Fibroblast of lung (primary cell): ENCODE results near the gene KMT2D. TPM values are rescaled to one million over a fixed set of nuclear protein-coding genes. Genes with fewer than 3 reads are reported as not detected.

Source experiments
- DNase-seq, 2 donors: peaks; one replicate each; pipeline versions ENCODE4 v3.0.0 to v3.0.0-alpha.2; 2010; ENCODE audit warnings: low read depth in 2 of 2
- H2AFZ ChIP-seq: 2 replicates; pipeline ENCODE4 v1.5.1; 2012; ENCODE audit warnings: low read length, control low read depth, inconsistent platforms
- H3K27ac ChIP-seq: 2 replicates; pipeline ENCODE4 v1.5.1; 2011; ENCODE audit warnings: low read length, control low read depth; ENCODE audit not compliant: insufficient read depth
- H3K27me3 ChIP-seq: 2 replicates; pipeline ENCODE4 v1.5.1; 2011; ENCODE audit warnings: mild to moderate bottlenecking, low read length; ENCODE audit not compliant: control insufficient read depth, insufficient read depth
- H3K36me3 ChIP-seq: 2 replicates; pipeline ENCODE4 v1.5.1; 2011; ENCODE audit warnings: low read length; ENCODE audit not compliant: control insufficient read depth, insufficient read depth
- H3K4me1 ChIP-seq: 2 replicates; pipeline ENCODE4 v1.5.1; 2011; ENCODE audit warnings: low read length; ENCODE audit not compliant: control insufficient read depth, insufficient read depth; ENCODE audit errors: extremely low read depth
- H3K4me2 ChIP-seq: 2 replicates; pipeline ENCODE4 v1.5.1; 2011; ENCODE audit warnings: low read length, control low read depth; ENCODE audit not compliant: insufficient read depth; ENCODE audit errors: extremely low read depth
- H3K4me3 ChIP-seq, 4 experiments: fragments of 200-600 bp in 1 of 4; sonication (generic) in 1 of 4; replicated peaks in 1 of 4; 2 replicates each; pipeline ENCODE4 v1.5.1; 2011 to 2016; ENCODE audit warnings: low read length in 4 of 4, low read depth in 3 of 4, mild to moderate bottlenecking in 3 of 4, control low read depth in 2 of 4, inconsistent platforms in 1 of 4, mixed read lengths in 1 of 4; ENCODE audit not compliant: insufficient read depth in 1 of 4; ENCODE audit errors: control extremely low read depth in 1 of 4
- H3K79me2 ChIP-seq: 2 replicates; pipeline ENCODE4 v1.5.1; 2012; ENCODE audit warnings: mild to moderate bottlenecking, low read length, inconsistent platforms; ENCODE audit not compliant: control insufficient read depth, insufficient read depth
- H3K9ac ChIP-seq: 2 replicates; pipeline ENCODE4 v1.5.1; 2011; ENCODE audit warnings: mild to moderate bottlenecking, low read length, control low read depth; ENCODE audit not compliant: insufficient read depth
- H3K9me3 ChIP-seq: 2 replicates; pipeline ENCODE4 v1.5.1; 2012; ENCODE audit warnings: low read depth, low read length; ENCODE audit not compliant: control insufficient read depth, insufficient read depth
- H4K20me1 ChIP-seq: 2 replicates; pipeline ENCODE4 v1.5.1; 2011; ENCODE audit warnings: low read length; ENCODE audit not compliant: control insufficient read depth, insufficient read depth; ENCODE audit errors: extremely low read depth
- CTCF ChIP-seq, 2 donors: IDR thresholded peaks in 1 of 2; conservative IDR thresholded peaks in 1 of 2; 1 replicate in 1 of 2; 2 replicates in 1 of 2; pipeline ENCODE4 v1.5.1; 2011 to 2012; ENCODE audit warnings: low read length in 2 of 2, control low read depth in 1 of 2, inconsistent platforms in 1 of 2, low read depth in 1 of 2, mild to moderate bottlenecking in 1 of 2
- EZH2 ChIP-seq: IDR thresholded peaks from 2 replicates; pipeline ENCODE4 v1.5.1; 2012; ENCODE audit warnings: low read length, control low read depth, mild to moderate bottlenecking; ENCODE audit errors: missing control alignments
- polyA plus RNA-seq, 2 donors: library from polyadenylated mRNA; depleted of rRNA in 1 of 2; stranded (reverse) in 1 of 2; unstranded in 1 of 2; fragments of >200 nt; gene quantifications; 2 replicates each; pipeline ENCODE4 v1.2.1, GENCODE V29; 2011 to 2012; ENCODE audit warnings: missing spikeins in 1 of 2
- total RNA-seq: library from RNA; depleted of rRNA; stranded (reverse); fragments of >200 nt; gene quantifications from 2 replicates; pipeline ENCODE4 v1.2.1, GENCODE V29; 2014

The KMT2D gene
- total and polyA plus RNA-seq, 2 donors (not counting 1 experiment from before 2014, with no cell fraction given), result 7.3 to 33.0 TPM

GRCh38 chr12:49028666-49029275, 31.8 kb downstream of the KMT2D start:
- Histone ChIP-seq H2AFZ (no peak overlapping the region), H3K79me2 (no peaks in the 10 kb centered on the region), H3K27me3 (no peaks in the 10 kb centered on the region), H4K20me1 (no peaks in the 10 kb centered on the region), H3K36me3 (peaks cover 39% of the 10 kb centered on the region), H3K4me2 (no peak overlapping the region), H3K4me1 (no peaks in the 10 kb centered on the region), H3K9me3 (no peaks in the 10 kb centered on the region), H3K4me3 (no peak overlapping the region), H3K9ac (no peak overlapping the region), H3K27ac (no peak overlapping the region)
- TF ChIP-seq CTCF (conservative IDR thresholded peaks at IDR 0.05 in 1 of 2, IDR thresholded peaks at IDR 0.05 in 1 of 2; ENCODE audit: low read depth in 1 of 2, low read length in 2 of 2) (no peak), EZH2 (no peak)
- no peak for DNase-seq

GRCh38 chr12:49027846-49028555, 32.6 kb downstream of the KMT2D start:
- H3K79me2 ChIP-seq, result no peaks in the 10 kb centered on the region
- H3K4me3 ChIP-seq, result no peak overlapping the region
- no peak for TF ChIP-seq EZH2
- TF ChIP-seq CTCF (conservative IDR thresholded peaks at IDR 0.05 in 1 of 2, IDR thresholded peaks at IDR 0.05 in 1 of 2; ENCODE audit: low read depth in 1 of 2, low read length in 2 of 2), result no peak
- H3K4me1 ChIP-seq, result no peaks in the 10 kb centered on the region
- no peaks in the 10 kb centered on the region for H3K9me3 ChIP-seq
- H3K27ac ChIP-seq, result no peak overlapping the region
- H3K27me3 ChIP-seq, result no peaks in the 10 kb centered on the region
- H4K20me1 ChIP-seq, result no peaks in the 10 kb centered on the region
- DNase-seq, result no peak
- H3K36me3 ChIP-seq, result peaks cover 39% of the 10 kb centered on the region
- no peak overlapping the region for H3K9ac ChIP-seq
- H3K4me2 ChIP-seq, result no peak overlapping the region
- no peak overlapping the region for H2AFZ ChIP-seq

- no peak overlapping the region for H3K9ac ChIP-seq
- H3K36me3 ChIP-seq, result peaks cover 34% of the 10 kb centered on the region
- no peak overlapping the region for H3K27ac ChIP-seq
- no peaks in the 10 kb centered on the region for H4K20me1 ChIP-seq
- TF ChIP-seq CTCF (conservative IDR thresholded peaks at IDR 0.05 in 1 of 2, IDR thresholded peaks at IDR 0.05 in 1 of 2; ENCODE audit: low read depth in 1 of 2, low read length in 2 of 2), result no peak
- no peak for TF ChIP-seq EZH2
- no peaks in the 10 kb centered on the region for H3K79me2 ChIP-seq
- H3K9me3 ChIP-seq, result no peaks in the 10 kb centered on the region
- H3K4me1 ChIP-seq, result no peaks in the 10 kb centered on the region
- DNase-seq, result no peak
- H3K27me3 ChIP-seq, result no peaks in the 10 kb centered on the region
- no peak overlapping the region for H2AFZ ChIP-seq
- H3K4me3 ChIP-seq, result no peak overlapping the region
- H3K4me2 ChIP-seq, result no peak overlapping the region
Measured at GRCh38 chr12:49026678-49027480, 33.7 kb downstream of the KMT2D start.
